OCI-LY7 (cell line): Measurements from ENCODE around the gene ICAM1. TPM values are rescaled to one million over a fixed set of nuclear protein-coding genes. Genes with fewer than 3 reads are reported as not detected.

Source experiments
- BruUV-seq: library from RNA; stranded (reverse); fragments of 400-500 nt; replicated peaks from 2 replicates; lab custom pipeline; 2021; lab: Mats Ljungman, UMichigan
- CTCF ChIA-PET: fragments of 300-600 bp; sonication (Branson Sonifier 250); formaldehyde crosslinking; loops from one replicate; lab custom pipeline; 2022; ENCODE audit warnings: antibody characterized with exemption; ENCODE audit not compliant: unreplicated experiment; lab: Charles Lee
- POLR2A ChIA-PET: fragments of 300-600 bp; sonication (Branson Sonifier 250); formaldehyde crosslinking; loops from one replicate; lab custom pipeline; 2022; ENCODE audit warnings: antibody characterized with exemption; lab: Charles Lee
- DNase-seq: peaks from one replicate; pipeline ENCODE4 v3.0.0-alpha.2; 2015; ENCODE audit warnings: low spot score
- H2AFZ ChIP-seq: fragments of 200-600 bp; sonication (generic), shearing (Covaris generic); 2 replicates; pipeline ENCODE4 v1.6.1; 2014; ENCODE audit warnings: mild to moderate bottlenecking, antibody characterized with exemption, low read length, moderate library complexity
- H3K27ac ChIP-seq: fragments of 200-600 bp; sonication (generic); 2 replicates; pipeline ENCODE4 v1.5.1; 2014; ENCODE audit warnings: mixed run types, low read depth, mild to moderate bottlenecking, moderate library complexity, low read length, inconsistent platforms; ENCODE audit not compliant: poor library complexity, severe bottlenecking
- H3K36me3 ChIP-seq: fragments of 200-600 bp; sonication (generic); 2 replicates; pipeline ENCODE4 v1.6.1; 2014; ENCODE audit warnings: mild to moderate bottlenecking, antibody characterized with exemption, low read length, moderate library complexity, mixed read lengths; ENCODE audit not compliant: insufficient read depth
- H3K4me1 ChIP-seq: fragments of 200-600 bp; sonication (generic); 2 replicates; pipeline ENCODE4 v1.5.1; 2014; ENCODE audit warnings: mild to moderate bottlenecking, low read length; ENCODE audit not compliant: insufficient read depth, poor library complexity, severe bottlenecking
- H3K4me2 ChIP-seq: fragments of 200-600 bp; sonication (generic); 2 replicates; pipeline ENCODE4 v1.6.1; 2014; ENCODE audit warnings: mild to moderate bottlenecking, low read length
- H3K4me3 ChIP-seq: fragments of 200-600 bp; sonication (generic); 2 replicates; pipeline ENCODE4 v1.5.1; 2014; ENCODE audit warnings: mild to moderate bottlenecking, low read depth, low read length; ENCODE audit not compliant: poor library complexity, severe bottlenecking
- H3K79me2 ChIP-seq: fragments of 200-600 bp; sonication (generic); 2 replicates; pipeline ENCODE4 v1.6.1; 2016; ENCODE audit warnings: low read depth, mild to moderate bottlenecking, low read length, moderate library complexity, mixed read lengths; ENCODE audit not compliant: insufficient read depth
- H3K9me2 ChIP-seq: fragments of 200-600 bp; sonication (generic); 2 replicates; pipeline ENCODE4 v1.6.1; 2016; ENCODE audit warnings: mild to moderate bottlenecking, low read length, mixed read lengths; ENCODE audit not compliant: insufficient read depth
- H3K9me3 ChIP-seq: fragments of 200-600 bp; sonication (generic); 2 replicates; pipeline ENCODE4 v1.6.1; 2014; ENCODE audit warnings: mild to moderate bottlenecking, mixed run types, low read length, mixed read lengths
- H4K20me1 ChIP-seq: fragments of 200-600 bp; sonication (generic); 2 replicates; pipeline ENCODE4 v1.6.1; 2014; ENCODE audit warnings: mild to moderate bottlenecking, antibody characterized with exemption, low read length, moderate library complexity, mixed read lengths; ENCODE audit not compliant: insufficient read depth
- EZH2phosphoT487 ChIP-seq: fragments of 200-600 bp; sonication (generic); IDR thresholded peaks from 2 replicates; pipeline ENCODE4 v1.6.1; 2018; ENCODE audit warnings: low read depth, borderline replicate concordance, mild to moderate bottlenecking, mixed run types, antibody characterized with exemption, low read length, moderate library complexity, mixed read lengths
- intact Hi-C: fragments of 100-400 bp; cut with micrococcal nuclease; formaldehyde crosslinking; loops from one replicate; pipeline ENCODE4 v1.10.0; 2022; ENCODE audit not compliant: unreplicated experiment
- total RNA-seq, 2 experiments: library from RNA; depleted of rRNA in 1 of 2; stranded (reverse); fragments of >200 nt in 1 of 2; shearing (Covaris generic) in 1 of 2; gene quantifications; 2 replicates each; pipeline ENCODE4 v1.2.3, GENCODE V29; 2014 to 2022
- TF ChIP-seq, protein P1 (sequence below): fragments of 200-600 bp; sonication (generic); conservative IDR thresholded peaks from 2 replicates; pipeline ENCODE4 v1.5.1; 2014; ENCODE audit warnings: mild to moderate bottlenecking, antibody characterized with exemption, low read length, moderate library complexity, mixed read lengths

The ICAM1 gene
- total RNA-seq, 2 experiments from 2014 or later: 12.0 to 13.4 TPM

DNA sequence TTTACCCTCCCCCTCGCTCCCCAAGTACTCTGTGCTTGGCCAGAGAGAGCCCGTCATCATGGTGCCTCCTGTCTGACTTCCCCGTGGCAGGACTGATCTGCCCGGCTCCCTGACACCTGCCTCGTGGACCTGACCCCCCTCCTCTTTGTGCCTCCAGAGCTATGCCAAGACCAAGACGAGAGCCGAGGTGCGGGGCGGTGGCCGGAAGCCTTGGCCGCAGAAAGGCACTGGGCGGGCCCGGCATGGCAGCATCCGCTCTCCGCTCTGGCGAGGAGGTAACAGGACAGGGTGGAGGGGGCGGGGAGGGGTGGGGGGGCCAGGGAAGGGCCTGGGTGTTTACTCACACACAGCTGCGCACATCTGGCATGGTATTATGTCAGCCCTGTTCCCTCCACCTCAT, 14.4 kb upstream of the ICAM1 start:
- H3K4me3 ChIP-seq: no peak overlapping the region
- peaks cover 28% of the 10 kb centered on the region for H3K79me2 ChIP-seq
- no peak overlapping the region for H3K4me2 ChIP-seq
- CTCF ChIA-PET: no interaction called here
- no peak overlapping the region for H3K27ac ChIP-seq
- no peaks in the 10 kb centered on the region for H3K9me2 ChIP-seq
- TF ChIP-seq EZH2phosphoT487: no peak
- TF ChIP-seq, protein P1, sequence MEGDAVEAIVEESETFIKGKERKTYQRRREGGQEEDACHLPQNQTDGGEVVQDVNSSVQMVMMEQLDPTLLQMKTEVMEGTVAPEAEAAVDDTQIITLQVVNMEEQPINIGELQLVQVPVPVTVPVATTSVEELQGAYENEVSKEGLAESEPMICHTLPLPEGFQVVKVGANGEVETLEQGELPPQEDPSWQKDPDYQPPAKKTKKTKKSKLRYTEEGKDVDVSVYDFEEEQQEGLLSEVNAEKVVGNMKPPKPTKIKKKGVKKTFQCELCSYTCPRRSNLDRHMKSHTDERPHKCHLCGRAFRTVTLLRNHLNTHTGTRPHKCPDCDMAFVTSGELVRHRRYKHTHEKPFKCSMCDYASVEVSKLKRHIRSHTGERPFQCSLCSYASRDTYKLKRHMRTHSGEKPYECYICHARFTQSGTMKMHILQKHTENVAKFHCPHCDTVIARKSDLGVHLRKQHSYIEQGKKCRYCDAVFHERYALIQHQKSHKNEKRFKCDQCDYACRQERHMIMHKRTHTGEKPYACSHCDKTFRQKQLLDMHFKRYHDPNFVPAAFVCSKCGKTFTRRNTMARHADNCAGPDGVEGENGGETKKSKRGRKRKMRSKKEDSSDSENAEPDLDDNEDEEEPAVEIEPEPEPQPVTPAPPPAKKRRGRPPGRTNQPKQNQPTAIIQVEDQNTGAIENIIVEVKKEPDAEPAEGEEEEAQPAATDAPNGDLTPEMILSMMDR: no peak
- no peaks in the 10 kb centered on the region for H3K9me3 ChIP-seq
- peaks cover 12% of the 10 kb centered on the region for H3K4me1 ChIP-seq
- H3K36me3 ChIP-seq: peaks cover 78% of the 10 kb centered on the region
- POLR2A ChIA-PET: no interaction called here
- no peak overlapping the region for H2AFZ ChIP-seq
- peaks cover 22% of the 10 kb centered on the region for H4K20me1 ChIP-seq
- no peak for DNase-seq
- BruUV-seq: no TSS peak
- intact Hi-C loops: no loop called here

DNA sequence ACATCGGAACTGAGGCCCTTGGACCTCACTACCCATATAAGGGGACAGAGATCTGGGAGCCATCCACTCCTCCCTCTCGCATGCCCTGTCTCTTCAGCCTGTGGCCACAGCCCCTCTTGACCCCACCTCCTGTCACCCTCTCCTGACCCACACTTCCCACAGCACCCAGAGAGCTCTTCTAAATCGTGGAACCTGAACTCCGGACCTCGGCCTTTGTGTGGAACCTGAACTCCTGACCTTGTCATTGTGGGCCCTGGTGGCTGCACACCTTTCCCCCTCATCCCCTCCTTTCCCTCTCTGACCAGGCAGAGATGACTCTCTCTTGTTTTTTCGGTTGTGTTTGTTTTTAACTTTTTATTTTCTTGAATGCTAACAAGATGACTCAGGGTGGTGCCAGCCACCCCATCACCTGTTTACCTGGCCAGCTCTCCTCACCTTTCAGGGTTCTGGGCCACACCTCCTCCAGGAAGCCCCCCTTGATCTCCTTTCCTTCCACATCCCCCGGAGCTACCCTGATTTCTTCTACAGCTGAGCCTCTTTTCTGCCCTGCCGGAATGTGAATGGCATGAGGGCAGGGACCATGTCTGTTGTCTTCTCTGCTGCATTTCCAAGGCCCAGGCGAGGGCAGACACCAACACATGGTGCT, 13.8 kb upstream of the ICAM1 start:
- H4K20me1 ChIP-seq: peaks cover 22% of the 10 kb centered on the region
- H3K79me2 ChIP-seq: peaks cover 27% of the 10 kb centered on the region
- no peak overlapping the region for H3K27ac ChIP-seq
- no TSS peak for BruUV-seq
- H3K4me2 ChIP-seq: no peak overlapping the region
- no peaks in the 10 kb centered on the region for H3K9me3 ChIP-seq
- peaks cover 78% of the 10 kb centered on the region for H3K36me3 ChIP-seq
- no peak for TF ChIP-seq EZH2phosphoT487
- TF ChIP-seq, protein P1: no peak
- no peak for DNase-seq
- H2AFZ ChIP-seq: no peak overlapping the region
- POLR2A ChIA-PET: no interaction called here
- no peaks in the 10 kb centered on the region for H3K9me2 ChIP-seq
- peaks cover 12% of the 10 kb centered on the region for H3K4me1 ChIP-seq
- CTCF ChIA-PET: no interaction called here
- intact Hi-C loops: no loop called here
- no peak overlapping the region for H3K4me3 ChIP-seq

DNA sequence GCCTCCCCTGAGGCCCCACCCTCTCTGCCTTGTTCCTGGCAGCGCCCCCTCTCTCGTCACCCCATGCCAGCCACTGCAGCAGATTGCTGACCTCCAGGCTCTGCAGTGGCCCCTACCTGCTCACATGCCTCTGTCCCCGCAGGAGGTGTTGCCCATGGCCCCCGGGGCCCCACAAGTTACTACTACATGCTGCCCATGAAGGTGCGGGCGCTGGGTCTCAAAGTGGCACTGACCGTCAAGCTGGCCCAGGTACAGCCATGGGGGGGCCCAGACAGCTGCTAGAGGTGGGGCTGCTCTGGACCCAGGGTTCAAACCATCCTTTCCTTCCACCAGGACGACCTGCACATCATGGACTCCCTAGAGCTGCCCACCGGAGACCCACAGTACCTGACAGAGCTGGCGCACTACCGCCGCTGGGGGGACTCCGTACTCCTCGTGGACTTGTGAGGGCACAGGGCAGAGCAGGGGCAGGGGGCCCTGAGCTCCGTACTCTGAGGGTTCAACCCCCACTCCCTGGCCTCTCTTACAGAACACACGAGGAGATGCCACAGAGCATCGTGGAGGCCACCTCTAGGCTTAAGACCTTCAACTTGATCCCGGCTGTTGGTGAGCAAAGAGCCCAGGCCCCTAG, 12.7 kb upstream of the ICAM1 start:
- BruUV-seq: no TSS peak
- TF ChIP-seq, protein P1: no peak
- Histone ChIP-seq H4K20me1 (peaks cover 16% of the 10 kb centered on the region; the same call in 1 of the 2 replicates), H3K4me2 (no peak overlapping the region), H3K9me3 (no peaks in the 10 kb centered on the region), H3K79me2 (peaks cover 16% of the 10 kb centered on the region), H3K4me1 (peaks cover 6% of the 10 kb centered on the region), H3K36me3 (peaks cover 71% of the 10 kb centered on the region), H3K27ac (peak overlapping the region; percentile 20), H3K4me3 (no peak overlapping the region), H2AFZ (no peak overlapping the region), H3K9me2 (no peaks in the 10 kb centered on the region)
- CTCF ChIA-PET: interaction anchor here (0.6 to 0.7 kb wide), 2 partner anchors 13 to 46 kb away, joined by 3 read pairs; partner anchors contain the start of gene ICAM1
- intact Hi-C loops: loop anchor here (2.0 kb wide), 1 partner anchor 131 kb away; no protein-coding TSS in a partner anchor
- DNase-seq: no peak
- POLR2A ChIA-PET: interaction anchor here (0.6 to 2.0 kb wide), 2 partner anchors 94 to 122 kb away, joined by 3 to 6 read pairs; partner anchors contain the start of gene TYK2
